CD4-positive, alpha-beta T cell treated with Interferon gamma for 1 hour (primary cell): ENCODE results near the gene CHD1L.
"Not testable (repeated sequence)": the region's sequence is repeated elsewhere in the genome, so short reads cannot be mapped to it uniquely, and the experiment has no call there.

Experiments used
- DNase-seq: peaks from one replicate; pipeline ENCODE4 v3.0.0-alpha.2; 2020

The CHD1L gene

DNA sequence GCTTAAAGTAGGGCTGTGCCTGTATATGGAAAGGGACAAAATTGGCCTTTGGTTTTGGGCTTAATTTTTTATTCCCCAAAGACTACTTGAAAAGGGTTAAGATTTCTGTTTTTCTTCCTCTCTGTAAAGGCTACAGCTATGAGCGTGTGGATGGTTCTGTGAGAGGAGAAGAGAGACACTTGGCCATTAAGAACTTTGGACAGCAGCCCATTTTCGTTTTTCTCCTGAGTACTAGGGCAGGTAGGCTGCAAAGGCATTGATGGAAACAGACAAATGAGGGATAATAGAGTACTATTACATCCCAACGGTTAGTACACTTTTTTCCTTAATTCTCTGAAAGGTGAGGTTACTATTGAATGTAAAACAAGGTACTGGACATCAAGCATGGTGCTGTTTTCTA, 29.6 kb downstream of the CHD1L start:
- no peak for DNase-seq

DNA sequence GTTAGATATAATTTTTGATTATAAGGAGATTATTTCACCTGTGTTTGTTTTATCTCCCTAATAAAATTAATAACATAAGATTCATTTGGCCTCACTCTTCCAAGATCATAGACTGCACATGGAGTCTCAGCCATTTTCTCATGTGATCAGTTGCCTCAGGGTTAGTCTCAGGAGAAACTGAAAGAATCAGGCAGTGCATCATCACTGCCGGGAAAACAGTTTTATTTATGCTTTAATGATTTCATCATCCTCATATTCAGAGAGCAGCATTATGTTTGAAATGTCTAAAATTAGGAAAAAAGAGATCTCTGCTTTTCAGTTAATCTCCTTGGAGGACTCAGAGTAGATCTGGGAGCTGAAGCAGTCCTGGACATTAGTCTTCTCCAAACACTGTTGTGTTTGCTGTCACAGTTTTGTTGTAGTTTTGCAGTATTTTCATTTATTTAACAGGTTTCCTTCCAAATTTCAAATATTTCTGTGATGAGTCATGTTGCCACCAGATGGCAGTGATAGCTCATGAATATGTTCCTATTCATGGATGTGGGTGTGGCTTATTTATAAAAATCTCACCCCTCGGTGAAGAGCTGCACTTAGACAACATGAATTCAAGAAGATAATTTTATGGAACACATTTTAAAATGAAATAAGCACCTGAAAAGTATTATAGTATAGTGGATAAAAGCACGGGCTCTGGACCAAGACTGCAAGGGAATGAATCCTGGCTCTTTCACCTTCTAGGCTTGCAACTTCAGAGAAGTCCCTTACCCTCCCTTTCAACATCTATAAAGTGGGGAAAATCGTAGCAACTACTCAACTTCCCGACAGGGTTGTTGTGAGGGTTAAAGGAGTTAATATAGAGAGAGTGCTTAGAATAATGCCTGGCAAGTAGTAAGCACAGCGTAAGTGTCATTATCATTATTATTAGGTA, 31.2 kb downstream of the CHD1L start:
- no peak for DNase-seq

DNA sequence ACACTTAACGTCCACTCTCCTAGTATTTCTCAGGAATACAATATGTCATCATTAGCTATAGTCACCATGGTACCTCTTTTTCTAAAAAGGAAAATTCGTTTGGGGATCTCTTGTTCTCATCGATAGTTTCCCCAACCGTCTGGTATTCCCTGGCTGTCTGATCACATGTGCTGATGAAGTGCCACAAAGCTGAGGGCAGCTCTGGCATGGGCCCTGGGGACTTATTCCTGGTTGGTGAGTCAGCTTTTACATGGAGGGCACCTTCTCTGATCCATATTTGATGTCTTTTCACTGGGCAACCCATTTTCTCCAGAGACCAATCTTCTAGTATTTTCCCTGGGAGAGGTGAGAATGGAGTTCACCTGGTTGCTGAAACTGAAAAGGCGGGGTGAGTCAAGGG, 39.5 kb downstream of the CHD1L start:
- DNase-seq: no peak

DNA sequence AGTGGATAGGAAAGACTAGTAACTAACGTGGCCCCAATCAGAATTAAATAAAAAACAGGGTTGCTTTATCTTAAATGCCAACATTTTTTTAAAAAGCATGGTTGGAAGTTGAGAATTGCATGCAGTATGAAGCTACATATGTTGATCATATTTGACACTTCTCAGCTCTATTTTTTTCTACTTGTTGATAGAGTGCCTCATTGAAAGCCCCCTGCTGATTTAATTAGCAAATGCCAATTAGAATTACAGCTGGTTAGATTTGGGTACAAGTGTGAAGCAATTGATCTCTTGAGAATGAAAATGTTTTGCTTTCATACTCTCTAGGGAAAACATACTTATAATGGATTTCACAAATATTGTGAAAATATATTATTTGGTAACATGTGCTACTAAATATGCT, 40.5 kb downstream of the CHD1L start:
- no peak for DNase-seq

DNA sequence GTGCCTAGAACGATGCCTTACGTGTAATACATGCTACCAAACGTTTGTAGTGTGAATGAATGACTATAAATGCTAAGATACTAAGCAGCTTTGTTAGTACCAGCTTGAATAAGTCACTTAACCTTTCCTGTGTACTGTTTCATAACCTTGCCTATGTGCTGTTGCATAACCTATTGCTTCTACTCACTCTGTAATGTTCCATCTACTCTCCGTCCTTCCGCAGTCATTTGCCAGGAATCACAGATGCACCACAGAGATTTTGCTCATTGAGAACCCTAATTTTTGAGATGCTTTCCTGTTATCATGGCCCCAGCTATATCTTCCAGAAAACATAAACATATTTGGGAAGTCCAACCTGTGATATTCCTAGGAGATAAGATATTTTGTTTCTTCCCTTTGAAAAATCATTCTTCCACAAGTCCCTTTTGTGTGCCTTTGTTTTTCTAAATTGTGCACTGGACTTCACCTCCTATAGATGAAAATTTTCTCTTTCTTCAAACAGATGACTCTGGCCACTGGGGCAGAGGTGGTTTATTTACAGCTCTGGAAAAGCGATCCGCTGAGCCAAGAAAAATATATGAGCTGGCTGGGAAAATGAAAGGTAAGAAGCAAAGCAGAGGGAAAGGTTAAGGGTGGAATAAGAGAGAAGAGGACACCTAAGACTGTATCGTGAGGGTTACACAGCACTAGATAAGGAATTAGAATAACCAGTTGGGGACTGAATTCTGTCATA, 44.8 kb downstream of the CHD1L start:
- no peak for DNase-seq

DNA sequence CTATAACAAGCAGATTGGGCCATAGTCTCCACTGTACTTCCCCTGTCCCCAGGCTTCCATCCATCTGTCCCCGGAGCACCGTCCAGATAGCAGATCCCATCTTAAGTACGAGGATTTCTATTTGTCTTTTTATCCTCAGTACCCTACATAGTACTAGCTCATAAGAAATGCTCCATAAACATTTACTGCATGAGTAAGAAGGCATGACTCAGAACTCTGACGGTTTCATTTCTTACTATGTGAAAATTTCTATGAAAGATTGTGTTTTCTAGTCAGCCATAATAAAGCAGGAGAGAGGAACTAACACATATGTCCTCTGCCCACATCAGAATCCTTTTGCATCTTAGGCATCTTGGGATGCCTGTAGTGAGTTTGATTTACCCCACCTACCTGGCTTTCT, 49.5 kb downstream of the CHD1L start:
- no peak for DNase-seq

DNA sequence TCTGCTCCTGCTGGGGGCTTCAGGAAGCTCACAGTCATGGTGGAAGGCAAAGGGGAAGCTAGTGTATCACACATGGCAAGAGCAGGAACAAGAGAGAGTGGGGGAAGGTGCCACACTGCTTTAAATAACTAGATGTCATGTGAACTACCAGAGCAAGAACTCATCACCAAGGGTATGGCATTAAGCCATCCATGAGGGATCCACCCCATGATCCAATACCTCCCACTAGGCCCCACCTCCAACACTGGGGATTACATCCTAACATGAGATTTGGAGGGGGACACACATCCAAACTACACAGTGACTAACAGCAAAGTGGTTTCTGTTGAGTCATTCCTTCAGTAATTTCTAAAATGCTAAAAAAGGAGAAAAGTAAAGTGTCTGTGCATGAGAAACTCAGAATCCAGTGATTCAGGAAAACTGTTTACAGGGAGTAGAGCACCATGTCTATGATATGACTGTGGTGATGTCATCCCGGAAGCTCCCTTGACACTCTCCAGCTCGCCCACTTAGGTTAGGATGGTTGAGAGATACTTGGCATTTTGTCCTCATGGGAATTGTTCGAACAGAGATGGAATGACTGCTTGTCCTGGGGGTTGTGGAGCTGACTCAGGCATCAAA, 50.3 kb downstream of the CHD1L start:
- DNase-seq: no peak

DNA sequence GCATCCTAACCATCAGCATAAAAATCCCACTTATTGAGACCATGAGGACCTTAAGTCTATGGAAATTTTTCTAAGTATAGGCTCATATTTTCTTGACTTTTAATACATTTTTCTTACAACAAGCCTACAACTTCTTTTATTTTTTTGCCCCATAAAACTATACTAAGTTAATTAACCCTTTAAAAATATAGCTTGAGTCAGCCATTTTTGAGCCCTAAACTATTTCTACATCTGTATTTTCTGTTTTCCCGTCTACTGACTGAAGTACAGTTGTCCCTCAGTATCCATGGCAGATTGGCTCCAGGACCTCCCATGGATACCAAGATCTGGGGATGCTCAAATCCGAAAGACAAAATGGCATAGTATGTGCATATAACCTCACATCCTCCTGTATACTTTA, 55.0 kb downstream of the CHD1L start:
- DNase-seq: no peak

DNA sequence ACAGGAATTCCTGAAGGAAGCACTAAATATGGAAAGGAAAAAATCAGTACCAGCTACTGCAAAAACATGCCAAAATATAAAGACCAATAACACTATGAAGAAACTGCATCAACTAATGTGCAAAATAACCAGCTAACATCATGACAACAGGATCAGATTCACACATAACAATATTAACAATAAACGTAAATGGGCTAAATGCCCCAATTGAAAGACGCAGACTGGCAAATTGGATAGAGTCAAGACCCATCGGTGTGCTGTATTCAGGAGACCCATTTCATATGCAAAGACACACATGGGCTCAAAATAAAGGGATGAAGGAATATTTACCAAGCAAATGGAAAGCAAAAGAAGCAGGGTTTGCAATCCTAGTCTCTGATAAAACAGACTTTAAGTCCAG, 63.3 kb downstream of the CHD1L start:
- not testable (repeated sequence) for DNase-seq

DNA sequence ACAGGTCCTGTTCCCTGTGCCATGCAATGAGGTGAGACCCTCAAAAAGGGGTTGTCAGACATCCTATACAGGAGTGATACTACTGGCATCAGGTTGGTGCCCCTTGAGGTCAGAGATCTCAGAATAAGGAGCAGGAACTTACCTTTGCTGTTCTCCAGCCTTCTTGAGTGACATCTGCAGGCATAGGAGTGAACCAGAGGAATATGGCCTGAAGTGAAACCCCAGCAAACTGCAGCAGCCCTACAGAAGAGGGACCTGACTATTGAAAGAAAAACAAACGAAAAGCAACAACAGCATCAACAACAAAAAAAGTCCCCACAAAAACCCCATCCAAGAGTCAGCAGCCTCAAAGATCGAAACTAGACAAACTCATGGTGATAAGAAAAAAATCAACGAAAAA, 74.5 kb downstream of the CHD1L start:
- DNase-seq: no peak

DNA sequence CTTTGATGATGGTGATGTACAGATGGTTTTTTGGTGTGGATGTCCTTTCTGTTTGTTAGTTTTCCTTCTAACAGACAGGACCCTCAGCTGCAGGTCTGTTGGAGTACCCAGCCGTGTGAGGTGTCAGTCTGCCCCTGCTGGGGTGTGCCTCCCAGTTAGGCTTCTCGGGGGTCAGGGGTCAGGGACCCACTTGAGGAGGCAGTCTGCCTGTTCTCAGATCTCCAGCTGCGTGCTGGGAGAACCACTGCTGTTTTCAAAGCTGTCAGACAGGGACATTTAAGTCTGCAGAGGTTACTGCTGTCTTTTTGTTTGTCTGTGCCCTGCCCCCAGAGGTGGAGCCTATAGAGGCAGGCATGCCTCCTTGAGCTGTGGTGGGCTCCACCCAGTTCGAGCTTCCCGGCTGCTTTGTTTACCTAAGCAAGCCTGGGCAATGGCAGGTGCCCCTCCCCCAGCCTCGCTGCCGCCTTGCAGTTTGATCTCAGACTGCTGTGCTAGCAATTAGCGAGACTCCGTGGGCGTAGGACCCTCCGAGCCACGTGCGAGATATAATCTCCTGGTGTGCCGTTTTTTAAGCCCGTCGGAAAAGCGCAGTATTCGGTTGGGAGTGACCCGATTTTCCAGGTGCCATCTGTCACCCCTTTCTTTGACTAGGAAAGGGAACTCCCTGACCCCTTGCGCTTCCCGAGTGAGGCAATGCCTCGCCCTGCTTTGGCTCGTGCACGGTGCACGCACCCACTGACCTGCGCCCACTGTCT, 84.6 kb downstream of the CHD1L start:
- DNase-seq: not testable (repeated sequence)

DNA sequence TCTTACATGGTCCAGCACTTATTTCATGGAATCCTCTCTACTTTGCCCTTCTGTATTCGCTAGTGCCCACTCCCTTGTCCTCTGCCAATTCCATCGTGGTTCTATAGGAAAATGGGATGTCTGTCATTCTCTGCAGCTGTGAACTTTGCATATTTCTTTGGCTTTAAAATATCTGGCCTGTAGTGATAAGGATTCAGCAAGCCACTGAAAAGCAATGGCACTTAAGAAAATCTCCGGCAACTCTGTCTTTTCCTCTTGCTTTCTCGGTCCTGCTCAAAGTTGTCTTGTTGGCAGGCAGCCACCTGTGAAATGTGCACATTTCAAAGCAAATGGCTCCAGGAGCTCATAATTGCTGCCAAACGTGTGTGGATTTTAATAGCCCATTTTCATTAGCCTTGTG, 91.8 kb downstream of the CHD1L start:
- no peak for DNase-seq

DNA sequence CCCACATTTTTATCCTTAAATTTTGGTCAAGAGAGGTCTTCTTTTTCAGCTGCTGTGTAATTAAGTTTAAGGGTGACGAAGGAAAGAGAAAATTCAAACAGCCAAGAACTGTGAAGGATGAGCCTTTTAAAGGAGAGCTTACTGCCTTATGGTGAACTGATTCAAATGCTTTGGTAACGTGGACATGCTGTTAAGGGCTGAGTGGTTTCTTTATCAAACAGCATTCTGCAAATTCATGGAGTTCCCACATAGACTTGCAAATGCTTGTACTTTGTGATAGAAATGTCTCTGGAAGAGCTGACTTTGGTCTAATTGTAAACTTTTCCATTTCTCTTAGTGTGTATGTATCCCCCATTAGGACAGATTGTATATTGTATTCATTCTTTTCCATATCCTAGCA, 93.8 kb downstream of the CHD1L start:
- no peak for DNase-seq

DNA sequence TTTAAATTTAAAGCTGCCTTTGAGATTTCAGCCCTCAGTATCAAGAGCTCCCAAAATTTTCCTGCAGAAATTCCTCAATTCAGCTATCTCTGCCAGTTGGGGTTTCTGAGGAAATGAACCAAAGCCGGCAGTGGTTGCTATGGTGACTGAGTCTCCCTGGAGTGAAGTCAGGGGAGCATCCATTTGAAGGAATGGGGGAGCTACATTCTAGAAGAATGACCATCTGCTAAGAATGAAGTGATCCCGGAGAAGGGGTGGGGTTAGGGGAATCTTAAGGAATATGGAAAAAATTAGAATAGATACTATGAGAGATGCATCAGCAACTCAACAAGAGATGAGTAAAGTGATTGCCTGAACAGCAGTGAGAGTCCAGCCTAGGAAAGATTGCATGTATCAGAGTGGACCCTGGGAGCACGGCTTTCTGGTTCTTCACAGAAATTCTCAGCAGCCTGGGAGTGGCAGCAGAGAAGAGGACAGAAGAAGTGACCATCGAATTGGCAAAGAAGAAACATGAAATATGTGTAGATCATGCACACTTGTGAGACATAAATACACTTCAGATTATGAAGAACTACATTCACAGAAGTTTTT, 94.7 kb downstream of the CHD1L start:
- DNase-seq: no peak

DNA sequence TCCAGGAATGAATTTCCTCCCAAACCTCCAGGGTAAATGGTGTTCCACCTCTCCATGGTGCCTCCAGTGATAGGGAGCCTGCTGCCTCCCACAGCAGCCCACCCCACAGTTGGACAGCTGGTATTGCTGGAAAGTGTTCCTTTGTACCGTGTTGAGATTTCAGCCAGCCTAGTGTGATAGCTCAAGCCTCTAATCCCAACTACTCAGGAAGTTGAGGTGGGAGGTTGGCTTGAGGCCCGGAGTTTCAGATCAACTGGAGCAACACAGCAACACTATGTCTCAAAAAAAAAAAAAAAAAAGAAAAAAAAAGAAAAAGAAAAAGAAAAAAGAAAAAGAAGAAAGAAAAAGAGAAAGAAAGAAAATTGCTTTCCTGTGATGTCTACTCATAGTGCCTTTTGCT, 96.1 kb downstream of the CHD1L start:
- no peak for DNase-seq

DNA sequence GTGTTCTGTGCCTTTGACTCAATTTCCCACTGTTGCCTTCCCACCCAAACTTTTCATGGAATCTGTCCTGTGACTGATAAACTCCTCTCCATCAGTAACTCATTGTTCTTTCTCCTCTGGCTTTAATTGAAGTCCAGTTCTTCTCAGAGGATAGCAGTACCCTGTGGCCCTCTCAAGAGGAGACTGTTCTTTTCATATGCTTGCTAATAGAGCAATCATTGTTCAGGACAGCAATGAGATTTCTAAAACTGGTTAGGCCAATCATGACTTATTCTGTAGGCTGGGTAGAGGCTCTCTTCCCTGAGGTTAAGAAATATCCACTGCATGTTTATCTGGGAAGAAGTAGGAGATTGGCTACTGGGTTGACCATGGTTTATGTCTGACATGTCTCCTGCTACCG, 98.8 kb downstream of the CHD1L start:
- no peak for DNase-seq
